Measurements from ENCODE around the gene INTS3.

Gene INTS3

GRCh38 chr1:153799016-153799415 lies 71.2 kb downstream of the INTS3 start:
- DNase-seq: no peak

- DNase-seq: no peak
Observed at GRCh38 chr1:153799566-153800465, 72.0 kb downstream of the INTS3 start.

DNA sequence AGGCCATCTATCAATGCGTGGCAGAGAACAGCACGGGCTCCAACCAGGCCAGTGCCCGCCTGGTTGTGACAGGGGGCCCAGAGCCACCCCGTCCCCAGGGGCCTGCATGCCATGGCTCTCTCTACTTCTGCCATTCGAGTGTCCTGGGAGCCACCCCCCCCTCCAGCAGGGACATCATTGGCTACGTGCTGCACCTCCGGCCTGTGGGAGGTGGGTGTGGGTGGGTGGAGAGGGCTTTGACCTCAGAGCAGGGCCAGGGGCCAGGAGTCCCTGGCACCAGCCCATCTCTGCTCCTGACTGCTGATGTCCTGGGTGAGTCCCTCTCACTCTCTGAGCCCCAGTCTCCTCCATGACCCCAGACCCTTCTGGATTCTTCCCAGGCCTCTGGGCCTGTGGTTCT lies 72.7 kb downstream of the INTS3 start:
- DNase-seq: no peak

- no peak for DNase-seq
Observed at GRCh38 chr1:153801028-153801625, 73.3 kb downstream of the INTS3 start.

DNA sequence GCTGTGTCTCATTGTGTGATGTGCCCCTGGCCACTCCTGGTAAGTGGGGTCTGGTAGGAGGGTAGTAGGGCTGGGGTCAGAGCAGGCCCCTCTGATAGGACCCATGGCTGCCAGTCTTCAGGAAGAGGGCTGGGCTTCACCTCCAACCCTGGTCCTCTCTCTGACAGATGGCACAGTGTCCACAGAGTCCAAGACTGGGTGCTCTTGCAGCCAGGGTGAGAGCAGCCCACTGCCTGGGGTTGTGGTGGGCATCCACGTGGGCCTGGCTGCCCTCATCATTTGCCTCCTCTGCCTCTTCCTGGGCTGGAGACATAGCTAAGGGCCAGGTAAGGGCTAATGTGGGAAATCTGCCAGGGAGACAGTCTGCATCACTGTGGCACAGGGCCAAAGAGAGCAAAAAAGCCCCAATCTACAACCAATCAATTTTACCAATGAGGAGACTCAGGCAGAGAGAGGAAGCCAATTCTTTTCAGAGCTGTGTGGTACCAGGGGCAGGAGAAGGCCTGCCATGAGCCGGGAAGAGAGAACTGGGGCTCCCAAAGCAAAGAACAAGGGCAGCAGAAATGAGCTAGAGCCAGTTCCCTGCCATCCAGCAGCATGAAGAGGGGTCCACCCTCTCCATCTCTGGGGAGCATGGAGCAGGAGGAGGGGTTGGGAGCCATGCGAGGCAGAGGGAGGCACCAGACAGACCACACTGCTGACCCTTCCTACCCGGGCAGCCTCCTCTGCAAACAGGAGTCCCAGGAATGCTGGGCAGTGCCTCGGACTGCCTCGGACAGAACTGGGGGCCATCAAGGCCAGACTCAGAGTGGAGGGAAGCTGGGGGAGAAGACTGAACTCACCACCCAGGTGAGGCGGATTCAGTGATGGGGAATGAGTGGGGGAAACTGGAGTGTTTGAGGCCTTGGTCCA lies 74.2 kb downstream of the INTS3 start:
- DNase-seq: no peak

DNA sequence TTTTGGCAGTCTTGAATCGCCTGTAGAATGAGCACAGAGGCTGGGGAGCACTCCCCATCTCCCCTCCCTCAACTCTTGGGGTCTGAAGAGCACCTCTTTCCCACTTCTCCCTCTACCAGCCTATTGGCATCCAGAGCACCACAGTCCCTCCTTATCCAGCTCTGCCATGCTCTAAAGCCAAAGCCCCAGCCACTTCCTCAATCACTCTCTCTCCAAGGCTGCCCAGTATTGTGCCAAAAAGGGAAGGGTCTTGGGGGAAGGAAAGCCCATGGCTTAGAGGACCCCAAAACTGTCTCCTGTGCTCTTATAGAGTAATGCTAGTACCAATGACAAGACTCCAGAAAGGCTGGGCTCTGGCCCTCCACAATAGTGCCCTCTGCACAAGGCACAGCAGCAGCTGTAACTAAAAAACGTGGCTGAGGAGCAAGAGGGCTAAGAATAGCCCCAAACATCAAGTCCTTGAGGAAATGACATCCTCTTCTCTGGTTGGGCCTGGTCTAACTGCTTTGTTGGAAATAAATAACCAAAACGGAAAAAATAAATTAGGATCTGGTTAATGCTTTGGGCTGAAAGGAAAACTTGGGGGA lies 75.7 kb downstream of the INTS3 start:
- DNase-seq: no peak

DNA sequence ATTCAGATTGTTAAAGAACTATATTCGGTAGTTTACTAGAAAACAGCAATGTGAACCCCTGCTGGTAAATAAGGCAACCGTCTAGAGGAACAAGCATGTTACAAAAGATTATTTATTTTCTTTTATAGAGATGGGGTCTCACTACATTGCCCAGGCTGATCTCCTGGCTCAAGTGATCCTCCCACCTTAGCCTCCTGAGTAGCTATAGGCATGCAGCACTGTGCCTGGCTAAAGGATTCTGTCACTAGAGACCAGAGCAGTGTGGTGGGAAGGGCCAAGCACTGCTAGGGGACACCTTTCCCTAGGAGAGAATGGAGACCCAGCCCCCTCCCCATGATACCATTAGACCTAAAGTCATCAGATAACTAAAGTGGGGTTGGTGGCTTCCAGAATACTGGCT lies 76.3 kb downstream of the INTS3 start:
- DNase-seq: no peak

DNA sequence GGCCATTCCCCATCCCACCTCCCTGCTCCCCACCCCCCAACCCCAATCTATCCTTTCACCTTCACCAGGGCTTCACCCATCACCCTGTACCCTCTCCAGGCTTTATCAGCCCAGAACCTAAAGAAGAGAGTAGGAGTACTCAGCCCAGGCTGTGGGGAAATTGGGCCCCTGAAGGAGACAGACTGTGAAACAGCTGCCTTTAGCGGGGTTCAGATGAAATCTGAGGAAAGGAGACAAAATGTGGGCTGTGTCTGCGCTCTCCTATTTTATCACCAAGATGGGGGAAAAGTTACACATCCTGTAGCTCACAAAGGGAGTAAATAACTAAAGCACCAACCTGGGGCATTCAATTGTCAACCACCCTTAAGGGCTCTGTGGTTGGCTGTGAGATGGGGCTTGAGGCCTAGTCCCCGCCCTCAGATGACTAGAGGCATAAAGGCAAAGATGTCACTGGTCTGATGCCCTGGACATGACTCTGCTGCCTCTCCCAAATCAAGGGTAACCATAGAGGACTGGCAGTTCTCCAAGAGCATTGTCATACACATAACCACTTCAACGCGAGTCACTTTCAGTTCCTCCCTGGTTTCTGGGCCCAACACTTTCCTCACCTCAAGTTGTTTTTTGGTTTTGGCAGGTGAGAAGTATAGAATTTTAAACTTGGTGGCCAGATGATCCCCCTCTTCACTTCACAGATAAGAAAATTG lies 77.3 kb downstream of the INTS3 start:
- DNase-seq: no peak

DNA sequence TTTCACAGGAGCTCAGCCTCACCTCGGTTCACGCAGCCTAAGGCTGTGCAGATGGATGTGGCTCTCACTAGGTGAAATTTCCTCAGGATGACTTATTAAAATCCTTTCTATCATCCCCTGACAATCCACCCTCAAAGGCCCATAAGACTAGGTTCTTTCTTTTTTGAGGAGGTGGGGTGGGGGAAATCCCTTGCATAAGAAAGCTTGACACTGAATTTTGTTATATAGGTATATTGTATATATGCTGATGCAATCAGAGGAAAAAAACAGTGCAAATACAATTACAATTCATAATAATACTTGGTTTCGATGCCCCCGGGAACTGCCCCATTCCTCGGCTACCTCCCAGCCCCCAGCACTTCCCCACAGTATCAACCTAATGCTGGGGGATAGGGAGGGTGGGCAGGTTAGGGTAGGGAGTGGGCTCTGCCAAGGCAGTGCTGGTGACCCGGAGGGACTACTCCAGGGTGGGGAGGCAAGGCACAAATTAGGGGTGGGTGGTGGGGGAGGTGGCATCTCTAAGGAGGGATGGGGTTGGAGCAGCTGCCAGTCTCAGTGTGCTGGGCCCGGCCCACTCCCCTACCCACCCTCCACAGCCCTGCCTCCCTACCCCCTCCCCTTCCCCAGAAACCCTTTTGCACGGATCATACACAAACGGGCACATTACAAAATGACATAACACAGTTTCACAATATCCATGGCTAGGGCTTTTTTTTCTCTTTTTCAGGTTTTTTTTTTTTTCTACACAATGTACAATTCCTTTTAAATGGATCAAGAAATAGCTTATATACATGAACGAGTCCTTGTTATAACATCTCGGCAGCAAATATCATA lies 78.3 kb downstream of the INTS3 start:
- peak in 1 of 2 experiments; percentile 48 for DNase-seq

GRCh38 chr1:153816283-153816889 lies 88.5 kb downstream of the INTS3 start:
- no peak for DNase-seq

DNA sequence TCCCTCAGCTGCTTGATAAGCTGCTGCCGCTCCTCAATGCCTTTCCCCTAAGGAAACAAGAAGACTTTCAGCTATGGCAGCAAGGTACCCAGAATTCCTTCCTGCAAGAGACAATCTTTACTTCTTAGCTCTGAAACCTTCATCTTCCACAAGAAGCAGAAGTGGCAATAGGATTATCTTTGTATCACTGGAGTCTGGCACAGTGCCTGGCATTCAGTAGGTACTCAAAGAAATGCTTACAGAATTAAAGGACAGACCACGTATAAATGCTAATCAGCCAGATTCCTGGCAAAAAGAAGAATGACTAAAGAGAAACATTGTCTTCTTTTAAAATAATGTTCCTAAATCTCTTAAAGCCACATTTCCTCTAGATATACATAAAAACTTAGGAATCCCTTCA lies 91.0 kb downstream of the INTS3 start:
- DNase-seq: no peak

Measured in NCI-H1930 (cell line).